Measurements from ENCODE around the gene LSAMP. TPM values are rescaled to one million over a fixed set of nuclear protein-coding genes. Genes with fewer than 3 reads are reported as not detected.

LSAMP gene
- total and polyA plus RNA-seq, 2 of the 8 experiments (the other 6 are each of a cell fraction or from before 2014, with no cell fraction given) = 1.8 to 5.7 TPM

DNA sequence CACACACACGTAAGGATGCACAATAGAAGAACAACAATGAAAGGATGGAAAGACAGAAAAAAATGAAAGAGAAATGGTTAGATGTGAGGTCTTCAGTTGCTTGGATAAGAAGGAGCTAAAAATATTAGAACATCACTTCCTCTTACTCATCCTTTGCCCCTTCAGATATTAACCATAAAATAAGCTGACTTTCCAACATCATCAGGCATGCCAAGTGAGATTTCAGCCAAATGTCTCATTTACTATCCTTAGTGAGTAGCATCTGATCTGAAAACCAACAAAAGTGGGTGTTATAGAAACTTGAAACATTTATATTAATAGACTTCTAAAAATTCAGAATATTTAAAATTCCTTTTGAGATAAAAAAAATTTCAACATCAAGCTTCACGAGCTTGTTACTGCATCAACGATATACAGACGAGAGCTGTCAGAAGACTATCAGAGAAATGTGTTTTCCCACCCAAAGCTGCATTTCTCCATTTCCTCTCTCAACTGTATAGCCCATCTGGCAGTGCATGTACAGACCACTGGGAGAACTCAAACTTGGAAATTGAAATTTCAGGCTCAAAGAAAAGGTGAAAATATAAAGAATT lies 25.4 kb upstream of the LSAMP start:
- Histone ChIP-seq H3K27me3 (replicated peaks in 1 of 4; ENCODE audit: control insufficient read depth in 3 of 4, extremely low read depth in 1 of 4, insufficient read depth in 3 of 4, low read length in 3 of 4) (no peaks in the 10 kb centered on the region), H2BK5ac (ENCODE audit: low read depth, low read length) (no peak overlapping the region), H2AK5ac (ENCODE audit: low read depth, low read length) (no peak overlapping the region), H2BK15ac (ENCODE audit: low read length) (no peak overlapping the region), H3K56ac (replicated peaks; ENCODE audit: insufficient read length, low read depth, low read length) (no peak overlapping the region), H3K23ac (ENCODE audit: insufficient read length) (no peak overlapping the region), H3K9me3 (ENCODE audit: insufficient read depth in 2 of 2, low read depth in 1 of 2, low read length in 1 of 2) (no peaks in the 10 kb centered on the region), H2BK120ac (replicated peaks; ENCODE audit: low read depth, low read length) (no peak overlapping the region), H3K23me2 (ENCODE audit: low read depth, low read length) (no peaks in the 10 kb centered on the region; the same call in 1 of the 2 replicates), H2AFZ (ENCODE audit: low read length) (no peak overlapping the region), H3K36me3 (ENCODE audit: control insufficient read depth in 2 of 4, insufficient read depth in 4 of 4, low read length in 3 of 4) (no peaks in the 10 kb centered on the region), H4K20me1 (replicated peaks in 1 of 2; ENCODE audit: control insufficient read depth in 1 of 2, insufficient read depth in 2 of 2, low read length in 2 of 2) (no peaks in the 10 kb centered on the region), H3K18ac (ENCODE audit: extremely low read depth, low read length) (no peak overlapping the region), H4K91ac (replicated peaks; ENCODE audit: insufficient read length, low read length) (no peak overlapping the region), H3K79me1 (ENCODE audit: low read depth, low read length) (no peaks in the 10 kb centered on the region), H3K4me1 (replicated peaks in 1 of 4; ENCODE audit: control insufficient read depth in 3 of 4, insufficient read depth in 4 of 4, low read length in 3 of 4) (peaks cover 0 to 4% (median 0%) of the 10 kb centered on the region in 4 experiments; a peak in 1 of 7 replicates), H4K8ac (ENCODE audit: extremely low read depth, insufficient read depth, low read length) (no peak overlapping the region), H4K5ac (ENCODE audit: insufficient read length, low read depth, low read length) (no peak overlapping the region), H3K14ac (ENCODE audit: insufficient read length) (no peak overlapping the region), H3K79me2 (ENCODE audit: control insufficient read depth in 1 of 2, insufficient read depth in 2 of 2, low read length in 2 of 2) (no peaks in the 10 kb centered on the region), H2BK12ac (ENCODE audit: low read depth, low read length) (no peak overlapping the region), H3K27ac (ENCODE audit: low read depth, low read length) (no peak overlapping the region), H3K9ac (replicated peaks in 1 of 4; ENCODE audit: extremely low read depth in 1 of 4, low read depth in 3 of 4, low read length in 3 of 4) (no peak overlapping the region), H2BK20ac (ENCODE audit: low read length) (no peak overlapping the region), H3K4me2 (ENCODE audit: insufficient read depth in 1 of 2, low read depth in 2 of 2, low read length in 2 of 2) (no peak overlapping the region), H3K4me3 (ENCODE audit: extremely low read depth in 1 of 4, insufficient read depth in 2 of 4, low read depth in 3 of 4, low read length in 4 of 4) (no peak overlapping the region), H3K4ac (replicated peaks; ENCODE audit: insufficient read length, low read depth, low read length) (no peak overlapping the region)
- FAIRE-seq (no peak), DNase-seq (ENCODE audit: low read depth in 1 of 2, low spot score in 2 of 2) (no peak)
- 94% methylated on average over 4 of the region's 4 CpGs; no CpG with 5 or more reads in 1 of the 2 experiments for WGBS, 2 experiments (ENCODE audit: extremely low coverage in 1 of 2, insufficient coverage in 1 of 2, insufficient read length in 1 of 2, insufficient replicate concordance in 2 of 2, low coverage in 1 of 2, low lambda C conversion rate in 2 of 2, missing lambda C conversion rate in 1 of 2)
- TF ChIP-seq TEAD4 (IDR thresholded peaks at IDR 0.05; ENCODE audit: low read depth, low read length) = no peak
- TF ChIP-seq, protein P1, sequence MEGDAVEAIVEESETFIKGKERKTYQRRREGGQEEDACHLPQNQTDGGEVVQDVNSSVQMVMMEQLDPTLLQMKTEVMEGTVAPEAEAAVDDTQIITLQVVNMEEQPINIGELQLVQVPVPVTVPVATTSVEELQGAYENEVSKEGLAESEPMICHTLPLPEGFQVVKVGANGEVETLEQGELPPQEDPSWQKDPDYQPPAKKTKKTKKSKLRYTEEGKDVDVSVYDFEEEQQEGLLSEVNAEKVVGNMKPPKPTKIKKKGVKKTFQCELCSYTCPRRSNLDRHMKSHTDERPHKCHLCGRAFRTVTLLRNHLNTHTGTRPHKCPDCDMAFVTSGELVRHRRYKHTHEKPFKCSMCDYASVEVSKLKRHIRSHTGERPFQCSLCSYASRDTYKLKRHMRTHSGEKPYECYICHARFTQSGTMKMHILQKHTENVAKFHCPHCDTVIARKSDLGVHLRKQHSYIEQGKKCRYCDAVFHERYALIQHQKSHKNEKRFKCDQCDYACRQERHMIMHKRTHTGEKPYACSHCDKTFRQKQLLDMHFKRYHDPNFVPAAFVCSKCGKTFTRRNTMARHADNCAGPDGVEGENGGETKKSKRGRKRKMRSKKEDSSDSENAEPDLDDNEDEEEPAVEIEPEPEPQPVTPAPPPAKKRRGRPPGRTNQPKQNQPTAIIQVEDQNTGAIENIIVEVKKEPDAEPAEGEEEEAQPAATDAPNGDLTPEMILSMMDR (IDR thresholded peaks at IDR 0.05; ENCODE audit: control extremely low read depth in 1 of 3, insufficient read depth in 1 of 3, low read depth in 1 of 3, low read length in 3 of 3) = no peak
- no peak for TF ChIP-seq SP2 (IDR thresholded peaks at IDR 0.05; ENCODE audit: low read length)
- TF ChIP-seq TCF12 (IDR thresholded peaks at IDR 0.05; ENCODE audit: low read depth, low read length) = no peak
- TF ChIP-seq EZH2 (IDR thresholded peaks at IDR 0.05; ENCODE audit: low read depth, low read length, severe bottlenecking) = no peak
- no peak for TF ChIP-seq RFX5 (IDR thresholded peaks at IDR 0.05; ENCODE audit: borderline replicate concordance, low read depth, low read length)
- ChIA-PET CTCF (ENCODE audit: partially characterized antibody) (interaction anchor here (0.6 to 1.3 kb wide), 2 partner anchors 18 to 25 kb away, joined by 3 to 4 read pairs; partner anchors contain the start of gene LSAMP), POLR2A (ENCODE audit: partially characterized antibody) (interaction anchor here (1.1 kb wide), 1 partner anchor 11 kb away, joined by 3 read pairs; no protein-coding TSS in a partner anchor)

Data from H1 (cell line).